Nephron (organoid): ENCODE measurements around the gene RGS1.

Experiments used
- H3K27ac Mint-ChIP-seq, 3 experiments: 2 replicates each; pipeline ENCODE4 v1.8.0; 2020; ENCODE audit warnings: mixed read lengths in 3 of 3, mild to moderate bottlenecking in 2 of 3, moderate library complexity in 1 of 3
- H3K27me3 Mint-ChIP-seq: 2 replicates; pipeline ENCODE4 v1.8.0; 2021; ENCODE audit warnings: low read depth, mild to moderate bottlenecking, moderate library complexity, mixed read lengths
- H3K36me3 Mint-ChIP-seq: 2 replicates; pipeline ENCODE4 v1.8.0; 2020; ENCODE audit warnings: low read depth, mixed read lengths
- H3K4me1 Mint-ChIP-seq: 2 replicates; pipeline ENCODE4 v1.8.0; 2020; ENCODE audit warnings: mixed read lengths
- H3K4me3 Mint-ChIP-seq, 3 experiments: 2 replicates each; pipeline ENCODE4 v1.8.0; 2020; ENCODE audit warnings: mild to moderate bottlenecking in 3 of 3, mixed read lengths in 3 of 3, moderate library complexity in 2 of 3
- H3K9me3 Mint-ChIP-seq: 2 replicates; pipeline ENCODE4 v1.8.0; 2020; ENCODE audit warnings: mixed read lengths
- TF ChIP-seq, protein P1 (sequence below), 3 experiments: fragments of 200-600 bp; sonication (generic); IDR thresholded peaks; one replicate each; pipeline ENCODE4 v1.5.0; 2021; ENCODE audit warnings: antibody characterized with exemption in 3 of 3; ENCODE audit not compliant: unreplicated experiment in 3 of 3

Gene RGS1

DNA sequence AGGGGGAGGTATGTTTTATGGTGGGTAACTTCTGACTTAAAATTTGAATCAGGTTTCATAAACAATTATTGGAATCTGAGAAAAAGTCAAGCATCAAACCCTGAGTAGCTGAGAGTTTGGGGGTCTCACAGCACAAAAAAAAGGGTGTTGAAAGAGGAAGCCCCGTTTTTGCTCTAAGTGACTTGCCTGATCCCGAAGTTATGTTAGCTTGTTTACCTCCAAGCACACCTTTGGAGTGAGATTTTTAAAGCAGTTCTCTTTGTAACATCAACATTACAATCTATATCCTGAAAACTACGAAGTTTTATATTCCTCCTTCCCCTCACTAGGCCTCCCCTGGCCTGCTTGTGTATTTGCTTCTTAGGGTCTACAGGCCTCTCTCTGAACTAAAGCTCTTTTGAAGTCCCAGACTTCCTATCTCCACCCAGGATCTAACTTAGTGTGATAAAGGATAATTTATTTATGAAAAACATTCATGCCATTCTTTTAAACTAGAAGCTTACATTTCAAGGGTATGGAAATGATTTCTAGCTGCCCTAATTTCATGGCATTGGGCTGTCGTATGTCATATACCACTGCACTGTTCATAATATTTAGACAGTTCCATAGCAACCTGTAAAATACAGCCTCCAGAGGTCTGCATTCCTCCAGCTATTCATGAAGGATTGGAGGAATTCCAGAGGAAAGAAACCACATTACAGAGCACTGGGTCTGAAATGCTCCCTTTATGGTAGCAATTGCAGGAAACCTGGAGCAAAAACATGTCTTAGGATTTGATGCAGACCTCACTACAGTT lies 36.1 kb upstream of the RGS1 start:
- Mint-ChIP-seq H3K27me3 (no peaks in the 10 kb centered on the region), H3K4me1 (peaks cover 41% of the 10 kb centered on the region), H3K4me3 (peak overlapping the region in 1 of 3 experiments; percentile 31), H3K27ac (peak overlapping the region; percentile 96 to 99 (median 97)), H3K9me3 (peaks cover 4% of the 10 kb centered on the region), H3K36me3 (no peaks in the 10 kb centered on the region)
- TF ChIP-seq, protein P1, sequence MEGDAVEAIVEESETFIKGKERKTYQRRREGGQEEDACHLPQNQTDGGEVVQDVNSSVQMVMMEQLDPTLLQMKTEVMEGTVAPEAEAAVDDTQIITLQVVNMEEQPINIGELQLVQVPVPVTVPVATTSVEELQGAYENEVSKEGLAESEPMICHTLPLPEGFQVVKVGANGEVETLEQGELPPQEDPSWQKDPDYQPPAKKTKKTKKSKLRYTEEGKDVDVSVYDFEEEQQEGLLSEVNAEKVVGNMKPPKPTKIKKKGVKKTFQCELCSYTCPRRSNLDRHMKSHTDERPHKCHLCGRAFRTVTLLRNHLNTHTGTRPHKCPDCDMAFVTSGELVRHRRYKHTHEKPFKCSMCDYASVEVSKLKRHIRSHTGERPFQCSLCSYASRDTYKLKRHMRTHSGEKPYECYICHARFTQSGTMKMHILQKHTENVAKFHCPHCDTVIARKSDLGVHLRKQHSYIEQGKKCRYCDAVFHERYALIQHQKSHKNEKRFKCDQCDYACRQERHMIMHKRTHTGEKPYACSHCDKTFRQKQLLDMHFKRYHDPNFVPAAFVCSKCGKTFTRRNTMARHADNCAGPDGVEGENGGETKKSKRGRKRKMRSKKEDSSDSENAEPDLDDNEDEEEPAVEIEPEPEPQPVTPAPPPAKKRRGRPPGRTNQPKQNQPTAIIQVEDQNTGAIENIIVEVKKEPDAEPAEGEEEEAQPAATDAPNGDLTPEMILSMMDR (IDR thresholded peaks at IDR 0.05; ENCODE audit: unreplicated experiment in 3 of 3) = no peak

DNA sequence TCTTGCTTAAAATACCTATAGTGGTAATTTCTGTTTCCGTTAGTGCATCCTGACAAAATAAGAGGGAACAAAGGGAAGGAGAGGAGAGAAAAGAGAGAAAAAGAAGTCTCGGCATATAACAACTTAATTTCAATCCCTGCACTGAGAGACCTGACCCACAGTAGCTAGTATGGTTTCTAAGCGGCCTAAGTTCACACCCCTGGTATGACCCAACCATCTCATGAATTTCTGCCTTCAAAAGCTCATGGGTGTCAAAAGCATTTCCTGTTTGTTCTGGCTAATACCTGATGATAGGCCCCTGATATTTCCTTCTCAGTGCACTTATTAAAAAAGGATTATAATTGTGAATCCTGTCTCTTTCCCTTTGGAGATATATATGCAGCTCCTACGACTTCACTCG lies 32.1 kb upstream of the RGS1 start:
- Mint-ChIP-seq H3K27ac (peak overlapping the region in 2 of 3 experiments; percentile 35 to 51), H3K36me3 (no peaks in the 10 kb centered on the region), H3K9me3 (no peaks in the 10 kb centered on the region), H3K4me1 (peaks cover 36% of the 10 kb centered on the region), H3K4me3 (no peak overlapping the region), H3K27me3 (no peaks in the 10 kb centered on the region)
- TF ChIP-seq, protein P1 (IDR thresholded peaks at IDR 0.05; ENCODE audit: unreplicated experiment in 3 of 3) = no peak

DNA sequence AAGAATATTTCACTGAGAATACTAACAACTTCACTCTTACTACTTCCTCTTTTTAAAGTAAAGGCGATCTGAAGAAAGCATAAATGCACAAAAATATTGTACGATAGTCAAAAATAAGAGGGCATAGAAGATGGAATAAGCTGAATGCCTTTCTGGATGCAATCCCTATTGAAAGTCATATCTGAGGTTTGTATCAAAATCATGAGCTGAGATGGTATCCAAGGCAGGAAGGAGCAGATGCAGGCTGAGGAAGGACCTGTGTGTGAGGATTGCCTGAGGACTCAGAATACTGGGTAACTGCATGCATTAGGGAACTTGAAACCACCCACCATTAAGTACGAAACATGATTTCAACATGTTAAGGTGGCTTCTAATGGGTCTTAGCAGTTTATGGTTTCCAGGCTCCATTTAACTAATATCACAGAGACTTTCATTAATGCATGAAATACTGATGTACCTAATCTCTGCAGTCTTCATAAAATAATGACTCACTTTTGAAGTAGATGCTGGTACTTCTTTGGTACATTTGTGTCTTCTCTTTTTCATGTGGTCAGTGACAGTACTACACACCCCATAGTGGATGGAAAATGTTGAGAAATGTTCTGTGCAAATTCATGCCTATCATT lies 29.6 kb upstream of the RGS1 start:
- Mint-ChIP-seq H3K9me3 (no peaks in the 10 kb centered on the region), H3K4me1 (peaks cover 13% of the 10 kb centered on the region), H3K36me3 (no peaks in the 10 kb centered on the region), H3K27me3 (no peaks in the 10 kb centered on the region), H3K27ac (no peak overlapping the region), H3K4me3 (no peak overlapping the region)
- TF ChIP-seq, protein P1 (IDR thresholded peaks at IDR 0.05; ENCODE audit: unreplicated experiment in 3 of 3) = no peak

DNA sequence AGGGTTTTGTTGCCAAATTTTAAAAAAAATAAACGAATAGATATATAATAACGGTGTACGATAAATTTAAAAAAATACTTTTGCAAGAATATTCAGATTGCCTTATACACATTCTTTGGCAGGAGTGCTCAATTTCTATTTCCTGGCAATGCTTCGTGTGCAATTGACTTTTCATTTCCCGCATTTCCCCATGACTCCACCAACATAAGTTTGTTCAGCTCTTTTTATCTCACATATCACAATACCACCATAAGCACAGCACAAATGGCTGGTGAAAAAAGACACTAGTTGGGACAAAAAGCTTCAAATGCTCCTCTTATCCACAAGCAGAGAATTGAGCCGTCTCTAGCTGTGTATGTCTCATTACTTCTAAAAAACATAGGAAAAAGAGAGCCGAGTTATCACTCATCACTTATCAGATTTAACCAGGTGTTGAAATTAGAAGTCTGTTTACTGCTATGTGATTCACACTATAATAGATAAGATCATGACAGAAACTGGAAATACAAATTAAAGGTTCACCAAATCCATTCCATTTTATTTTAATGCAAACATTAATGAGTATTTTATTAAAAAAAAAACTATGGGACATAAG lies 28.9 kb upstream of the RGS1 start:
- Mint-ChIP-seq H3K4me1 (peaks cover 6% of the 10 kb centered on the region), H3K36me3 (no peaks in the 10 kb centered on the region), H3K9me3 (no peaks in the 10 kb centered on the region), H3K27me3 (no peaks in the 10 kb centered on the region), H3K27ac (peak overlapping the region in 1 of 3 experiments; percentile 16), H3K4me3 (no peak overlapping the region)
- TF ChIP-seq, protein P1 (IDR thresholded peaks at IDR 0.05; ENCODE audit: unreplicated experiment in 3 of 3) = no peak

DNA sequence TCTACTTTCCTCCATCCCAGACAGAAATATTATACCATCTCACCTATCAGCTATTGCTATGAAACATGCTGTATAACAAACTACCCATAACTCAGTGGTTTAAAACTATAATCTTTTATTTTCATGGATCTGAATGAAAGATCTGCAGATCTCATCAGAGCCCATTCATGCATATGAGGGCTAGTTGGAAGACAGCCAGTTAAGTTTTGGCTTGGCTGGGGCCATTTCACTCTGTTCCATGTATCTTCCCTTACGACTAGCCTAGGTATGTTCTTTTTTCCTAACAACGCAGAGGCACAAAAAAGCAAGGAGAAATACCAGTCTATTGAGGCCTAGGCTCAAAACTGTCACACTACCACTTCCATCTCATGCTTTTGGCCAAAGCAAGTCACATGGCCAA lies 28.1 kb upstream of the RGS1 start:
- Mint-ChIP-seq H3K4me3 (no peak overlapping the region), H3K27me3 (no peaks in the 10 kb centered on the region), H3K27ac (no peak overlapping the region), H3K36me3 (no peaks in the 10 kb centered on the region), H3K4me1 (peaks cover 4% of the 10 kb centered on the region), H3K9me3 (no peaks in the 10 kb centered on the region)
- TF ChIP-seq, protein P1 (IDR thresholded peaks at IDR 0.05; ENCODE audit: unreplicated experiment in 3 of 3) = no peak
